COLO829 (cell line): Measurements from ENCODE around the gene SPECC1L.
A peak's percentile ranks its signal among the peaks of the same experiment; 100 is the strongest.
"Not testable (repeated sequence)": the region's sequence is repeated elsewhere in the genome, so short reads cannot be mapped to it uniquely, and the experiment has no call there.

Experiments used
- DNase-seq: peaks from one replicate; pipeline ENCODE4 v3.0.0; 2012; ENCODE audit warnings: low spot score

The SPECC1L gene

GRCh38 chr22:24270556-24271385 is at the start of gene SPECC1L:
Gene SPECC1L (plus strand): TSS chr22:24270831. CDS start chr22:24302232, 31,401 bp downstream.
- DNase-seq, result peak; percentile 95

GRCh38 chr22:24224468-24224867 is 46.2 kb upstream of the SPECC1L start:
- no peak for DNase-seq

GRCh38 chr22:24225044-24225601 is 45.5 kb upstream of the SPECC1L start:
- no peak for DNase-seq

GRCh38 chr22:24225951-24226350 is 44.7 kb upstream of the SPECC1L start:
- no peak for DNase-seq

GRCh38 chr22:24230911-24231656 is 39.5 kb upstream of the SPECC1L start:
- no peak for DNase-seq

GRCh38 chr22:24231706-24232105 is 38.9 kb upstream of the SPECC1L start:
- no peak for DNase-seq

- no peak for DNase-seq
Measured at GRCh38 chr22:24232124-24232523, 38.5 kb upstream of the SPECC1L start.

GRCh38 chr22:24232725-24233124 is 37.9 kb upstream of the SPECC1L start:
- no peak for DNase-seq

- DNase-seq, result no peak
Measured at GRCh38 chr22:24233235-24233634, 37.4 kb upstream of the SPECC1L start.

GRCh38 chr22:24233816-24234215 is 36.8 kb upstream of the SPECC1L start:
- no peak for DNase-seq

- DNase-seq, result no peak
Measured at GRCh38 chr22:24235315-24235714, 35.3 kb upstream of the SPECC1L start.

- no peak for DNase-seq
Measured at GRCh38 chr22:24236656-24237055, 34.0 kb upstream of the SPECC1L start.

- not testable (repeated sequence) for DNase-seq
Measured at GRCh38 chr22:24238101-24238694, 32.4 kb upstream of the SPECC1L start.

GRCh38 chr22:24240381-24240780 is 30.2 kb upstream of the SPECC1L start:
- no peak for DNase-seq

- not testable (repeated sequence) for DNase-seq
Measured at GRCh38 chr22:24240985-24241692, 29.5 kb upstream of the SPECC1L start.

GRCh38 chr22:24243417-24243816 is 27.2 kb upstream of the SPECC1L start:
- not testable (repeated sequence) for DNase-seq

- DNase-seq, result no peak
Measured at GRCh38 chr22:24244144-24244787, 26.4 kb upstream of the SPECC1L start.

GRCh38 chr22:24245030-24245431 is 25.6 kb upstream of the SPECC1L start, which contains the start of gene GGT5:
Gene GGT5 (minus strand): TSS chr22:24245082. CDS start chr22:24244725, 357 bp downstream.
- DNase-seq, result not testable (repeated sequence)

- DNase-seq, result not testable (repeated sequence)
Measured at GRCh38 chr22:24245584-24246561, 24.8 kb upstream of the SPECC1L start.

- no peak for DNase-seq
Measured at GRCh38 chr22:24247011-24247507, 23.6 kb upstream of the SPECC1L start.
